SK-MEL-5 (cell line): ENCODE measurements around the gene OR5AR1. TPM values are rescaled to one million over a fixed set of nuclear protein-coding genes. Genes with fewer than 3 reads are reported as not detected.

ENCODE experiments used
- small RNA-seq, 2 experiments: library from RNA; depleted of rRNA; stranded (forward); fragments of <200 nt; gene quantifications; one replicate each; pipeline ENCODE3, GENCODE V24; 2014
- total RNA-seq: library from RNA; depleted of rRNA; stranded (reverse); fragments of >200 nt; shearing (Covaris generic); gene quantifications from 2 replicates; pipeline ENCODE4 v1.2.3, GENCODE V29; 2014; rRNA removed

OR5AR1 gene
- total RNA-seq, 1 experiment from 2014 or later: not detected

Small RNA genes within 50 kb of the gene (small RNA-seq; reads per million reads assigned to genes)
- gene AP004245.1: 0 reads per million in 2 experiments

Other genes with a start within 250 kb of the OR5AR1 start
- not detected in 2 replicates for gene OR5M3, start 190.3 kb upstream of the OR5AR1 start, total RNA-seq
- gene OR5M8, start 172.3 kb upstream of the OR5AR1 start, total RNA-seq: not detected in 2 replicates
- not detected in 2 replicates for gene OR5M11, start 120.4 kb upstream of the OR5AR1 start, total RNA-seq
- gene OR5M10, start 86.0 kb upstream of the OR5AR1 start, total RNA-seq: not detected in 2 replicates
- gene OR5M1, start 48.8 kb upstream of the OR5AR1 start, total RNA-seq: not detected in 2 replicates
- not detected in 2 replicates for gene OR5AP2, start 21.2 kb upstream of the OR5AR1 start, total RNA-seq
- gene OR9G1, start 35.4 kb downstream of the OR5AR1 start, total RNA-seq: not detected in 2 replicates
- not detected in 2 replicates for gene OR9G4, start 85.0 kb downstream of the OR5AR1 start, total RNA-seq